ENCODE results near the gene CDV3. TPM values are rescaled to one million over a fixed set of nuclear protein-coding genes. Genes with fewer than 3 reads are reported as not detected.

The CDV3 gene
- total and polyA plus RNA-seq, 2 donors (not counting 3 experiments of a cell fraction or from before 2014, with no cell fraction given) = 46.7 to 229 TPM

DNA sequence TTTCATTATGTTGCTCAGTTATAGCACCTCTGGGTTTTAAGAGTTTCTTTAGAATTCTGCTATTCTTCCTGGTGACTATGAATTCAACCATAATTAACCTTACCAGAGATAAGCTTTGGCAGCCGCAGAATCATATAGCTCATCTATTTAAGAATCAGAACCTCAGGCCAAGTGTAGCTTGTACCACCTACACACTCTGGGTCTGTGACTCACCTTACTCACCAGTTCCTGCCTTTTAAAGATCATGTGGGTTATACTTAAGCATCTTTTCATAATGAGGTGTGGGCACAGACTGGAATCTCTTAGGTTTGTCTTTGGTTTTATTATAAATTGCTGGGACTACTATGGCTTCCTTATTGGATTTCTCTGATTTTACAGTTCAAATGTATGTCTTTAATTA is 21.9 kb downstream of the CDV3 start:
- dilution Hi-C loops (cut with MboI; ENCODE audit: extremely low pct_ligation_motif_present, low sequenced_read_pairs) (no loop called here), intact Hi-C loops (cut with micrococcal nuclease) (no loop called here)
- BruUV-seq (replicated peaks) = no TSS peak
- no peak overlapping the region for H3K9ac ChIP-seq (replicated peaks; ENCODE audit: extremely low read depth, insufficient read depth, low read length)
- H3K4me1 ChIP-seq (ENCODE audit: control insufficient read depth, extremely low read depth, insufficient read depth, low read length) = peaks cover 25% of the 10 kb centered on the region
- no peaks in the 10 kb centered on the region for H3K9me1 ChIP-seq (replicated peaks; ENCODE audit: control insufficient read depth, extremely low read depth, insufficient read depth, low read length)
- no peaks in the 10 kb centered on the region for H4K20me1 ChIP-seq (replicated peaks; ENCODE audit: control insufficient read depth, extremely low read depth, insufficient read depth, low read length)
- H3K79me2 ChIP-seq (ENCODE audit: control insufficient read depth, insufficient read depth, low read length) = no peaks in the 10 kb centered on the region
- no peak overlapping the region for H3K4me3 ChIP-seq (replicated peaks in 1 of 3; ENCODE audit: insufficient read depth in 1 of 3, low read depth in 1 of 3, low read length in 3 of 3)
- H3K36me3 ChIP-seq (ENCODE audit: control insufficient read depth in 2 of 2, extremely low read depth in 1 of 2, insufficient read depth in 2 of 2, low read length in 2 of 2) = no peaks in the 10 kb centered on the region
- H3K4me2 ChIP-seq (ENCODE audit: insufficient read depth, low read length) = no peak overlapping the region
- H3K27ac ChIP-seq (ENCODE audit: insufficient read depth, low read depth, low read length) = no peak overlapping the region
- TF ChIP-seq JUN (IDR thresholded peaks at IDR 0.05; ENCODE audit: borderline replicate concordance, insufficient read depth, insufficient read length, low read depth) (peak; percentile 12), POLR2A (IDR thresholded peaks at IDR 0.05; ENCODE audit: low read depth, low read length) (no peak), FOS (IDR thresholded peaks at IDR 0.05; ENCODE audit: borderline replicate concordance, insufficient read depth, low read length) (peak; percentile 31)
- ChIA-PET POLR2A (no interaction called here), CTCF (interaction anchor here (0.9 to 1.2 kb wide), 4 partner anchors 11 to 864 kb away, joined by 3 to 5 read pairs (median 4); no protein-coding TSS in a partner anchor)
- no peak overlapping the region for H2AFZ ChIP-seq (ENCODE audit: low read depth, low read length)
- H3K9me3 ChIP-seq (replicated peaks; ENCODE audit: control insufficient read depth, insufficient read depth, low read length) = no peaks in the 10 kb centered on the region
- DNase-seq (ENCODE audit: low read depth, low spot score) = peak; percentile 19
- no peaks in the 10 kb centered on the region for H3K27me3 ChIP-seq (ENCODE audit: control insufficient read depth in 2 of 2, insufficient read depth in 2 of 2, low read length in 2 of 2)
- peak; percentile 40 for FAIRE-seq

DNA sequence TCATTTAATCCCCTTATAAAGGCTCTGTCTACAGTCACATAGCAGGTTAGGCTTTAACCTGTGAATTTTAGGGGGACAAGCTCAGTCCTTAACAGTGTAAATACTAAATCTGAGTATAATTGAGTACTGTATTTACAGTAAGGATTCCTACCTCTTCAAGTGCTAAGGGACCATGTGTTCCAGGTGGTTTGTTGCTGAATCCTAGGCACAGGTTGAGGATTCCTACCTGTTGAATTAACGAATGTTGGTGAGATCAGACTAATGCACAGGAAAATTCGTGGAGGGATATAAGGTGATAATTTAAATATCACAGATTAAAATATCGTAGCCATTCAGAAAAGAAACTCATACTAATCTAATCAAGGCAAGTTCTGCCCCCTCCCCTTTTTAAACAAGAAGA is 24.9 kb downstream of the CDV3 start:
- H4K20me1 ChIP-seq (replicated peaks; ENCODE audit: control insufficient read depth, extremely low read depth, insufficient read depth, low read length) = no peaks in the 10 kb centered on the region
- no peaks in the 10 kb centered on the region for H3K27me3 ChIP-seq (ENCODE audit: control insufficient read depth in 2 of 2, insufficient read depth in 2 of 2, low read length in 2 of 2)
- no peaks in the 10 kb centered on the region for H3K79me2 ChIP-seq (ENCODE audit: control insufficient read depth, insufficient read depth, low read length)
- ChIA-PET POLR2A (no interaction called here), CTCF (interaction anchor here (0.9 kb wide), 1 partner anchor 104 kb away, joined by 3 read pairs; no protein-coding TSS in a partner anchor)
- TF ChIP-seq POLR2A (IDR thresholded peaks at IDR 0.05; ENCODE audit: low read depth, low read length) = no peak
- TF ChIP-seq POLR2AphosphoS5 (IDR thresholded peaks at IDR 0.05; ENCODE audit: insufficient read depth, low read depth, low read length) = no peak
- TF ChIP-seq FOS (IDR thresholded peaks at IDR 0.05; ENCODE audit: borderline replicate concordance, insufficient read depth, low read length) = no peak
- no peak for TF ChIP-seq EZH2 (IDR thresholded peaks at IDR 0.05; ENCODE audit: borderline replicate concordance, low read depth, low read length, severe bottlenecking)
- H3K9me3 ChIP-seq (replicated peaks; ENCODE audit: control insufficient read depth, insufficient read depth, low read length) = no peaks in the 10 kb centered on the region
- DNase-seq (ENCODE audit: low read depth, low spot score) (no peak), FAIRE-seq (no peak)
- BruUV-seq (replicated peaks) = no TSS peak
- H3K9ac ChIP-seq (replicated peaks; ENCODE audit: extremely low read depth, insufficient read depth, low read length) = no peak overlapping the region
- peaks cover 11% of the 10 kb centered on the region for H3K4me1 ChIP-seq (ENCODE audit: control insufficient read depth, extremely low read depth, insufficient read depth, low read length)
- no peak overlapping the region for H3K4me3 ChIP-seq (replicated peaks in 1 of 3; ENCODE audit: insufficient read depth in 1 of 3, low read depth in 1 of 3, low read length in 3 of 3)
- H3K27ac ChIP-seq (ENCODE audit: insufficient read depth, low read depth, low read length) = no peak overlapping the region
- H2AFZ ChIP-seq (ENCODE audit: low read depth, low read length) = no peak overlapping the region
- intact Hi-C loops (cut with micrococcal nuclease) (no loop called here), dilution Hi-C loops (cut with MboI; ENCODE audit: extremely low pct_ligation_motif_present, low sequenced_read_pairs) (no loop called here)
- H3K36me3 ChIP-seq (ENCODE audit: control insufficient read depth in 2 of 2, extremely low read depth in 1 of 2, insufficient read depth in 2 of 2, low read length in 2 of 2) = no peaks in the 10 kb centered on the region
- no peak overlapping the region for H3K4me2 ChIP-seq (ENCODE audit: insufficient read depth, low read length)
- H3K9me1 ChIP-seq (replicated peaks; ENCODE audit: control insufficient read depth, extremely low read depth, insufficient read depth, low read length) = no peaks in the 10 kb centered on the region

All from endothelial cell of umbilical vein (primary cell).